ENCODE data around the gene FBLN2.

The FBLN2 gene

DNA sequence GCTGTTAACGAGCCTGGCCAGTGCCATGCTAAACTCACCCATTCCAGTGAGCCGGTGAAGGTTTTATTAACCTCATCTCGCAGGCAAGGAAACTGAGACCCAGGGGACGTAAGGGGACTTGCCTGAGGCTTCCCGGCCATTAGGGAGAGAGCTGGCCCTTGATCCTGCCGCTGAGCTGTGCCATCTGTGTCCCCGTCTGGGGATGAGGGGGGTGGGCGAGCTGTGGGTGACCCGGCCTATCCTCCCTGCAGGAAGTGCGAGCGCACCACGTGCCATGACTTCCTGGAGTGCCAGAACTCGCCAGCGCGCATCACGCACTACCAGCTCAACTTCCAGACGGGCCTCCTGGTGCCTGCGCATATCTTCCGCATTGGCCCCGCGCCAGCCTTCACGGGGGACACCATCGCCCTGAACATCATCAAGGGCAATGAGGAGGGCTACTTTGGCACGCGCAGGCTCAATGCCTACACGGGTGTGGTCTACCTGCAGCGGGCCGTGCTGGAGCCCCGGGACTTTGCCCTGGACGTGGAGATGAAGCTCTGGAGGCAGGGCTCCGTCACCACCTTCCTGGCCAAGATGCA, 88.5 kb downstream of the FBLN2 start:
- POLR2A ChIA-PET = interaction anchor here (1.1 kb wide), 1 partner anchor 10 kb away, joined by 3 read pairs; no protein-coding TSS in a partner anchor
- no peak for DNase-seq
- WGBS (ENCODE audit: insufficient coverage) = 87% methylated on average over 31 of the region's 31 CpGs

DNA sequence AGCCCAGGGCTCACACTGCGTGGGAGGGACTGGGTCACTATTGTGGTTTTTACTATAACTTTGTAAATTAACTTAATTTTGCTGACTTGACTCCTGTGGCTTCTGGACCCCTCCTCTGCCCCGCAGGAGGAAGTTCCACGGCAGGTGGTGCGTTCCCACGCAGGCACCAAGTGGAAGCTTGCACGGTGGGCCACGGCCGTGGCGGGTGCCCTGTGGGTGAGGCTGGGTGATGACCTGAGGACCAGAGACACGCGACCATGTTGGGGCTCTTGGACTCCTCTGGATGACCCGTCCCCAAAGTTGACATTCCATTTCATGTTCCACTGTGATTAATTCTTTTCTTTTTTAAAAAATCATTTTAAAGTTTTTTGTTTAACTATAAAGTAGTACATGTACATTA, 89.0 kb downstream of the FBLN2 start:
- H3K36me3 ChIP-seq (ENCODE audit: control insufficient read depth in 4 of 4, insufficient read depth in 4 of 4, low read length in 3 of 4) = no peaks in the 10 kb centered on the region
- no peak for DNase-seq
- ChIA-PET POLR2A (interaction anchor here (1.1 kb wide), 1 partner anchor 10 kb away, joined by 3 read pairs; no protein-coding TSS in a partner anchor), CTCF (interaction anchor here (4.8 kb wide), 1 partner anchor 10 kb away, joined by 56 read pairs; no protein-coding TSS in a partner anchor)
- no peak overlapping the region for H3K4me3 ChIP-seq (ENCODE audit: control insufficient read depth in 1 of 7, extremely low read depth in 1 of 7, insufficient read depth in 4 of 7, low read depth in 2 of 7, low read length in 6 of 7)
- H3K27me3 ChIP-seq (replicated peaks in 2 of 5; ENCODE audit: control insufficient read depth in 4 of 5, insufficient read depth in 5 of 5, low read length in 4 of 5) = no peaks in the 10 kb centered on the region
- H3K27ac ChIP-seq (ENCODE audit: insufficient read depth in 1 of 2, low read depth in 1 of 2, low read length in 2 of 2, poor library complexity in 1 of 2, severe bottlenecking in 2 of 2) = no peak overlapping the region
- H3K4me1 ChIP-seq (ENCODE audit: control extremely low read depth in 1 of 4, control insufficient read depth in 4 of 4, insufficient read depth in 4 of 4, low read length in 3 of 4) = peaks cover 0 to 4% (median 0%) of the 10 kb centered on the region in 4 experiments
- WGBS (ENCODE audit: insufficient coverage) = 13% methylated on average over 4 of the region's 12 CpGs
- H3K9me3 ChIP-seq (ENCODE audit: control extremely low read depth in 1 of 5, control insufficient read depth in 4 of 5, insufficient read depth in 2 of 5, low read depth in 1 of 5, low read length in 4 of 5) = no peaks in the 10 kb centered on the region

More for the DNA sequence above, 88.5 kb downstream of the FBLN2 start:
- Histone ChIP-seq H3K4me1 (ENCODE audit: control extremely low read depth in 1 of 4, control insufficient read depth in 4 of 4, insufficient read depth in 4 of 4, low read length in 3 of 4) (peaks cover 0 to 4% (median 0%) of the 10 kb centered on the region in 4 experiments), H3K36me3 (ENCODE audit: control insufficient read depth in 4 of 4, insufficient read depth in 4 of 4, low read length in 3 of 4) (no peaks in the 10 kb centered on the region), H3K27me3 (replicated peaks in 2 of 5; ENCODE audit: control insufficient read depth in 4 of 5, insufficient read depth in 5 of 5, low read length in 4 of 5) (no peaks in the 10 kb centered on the region), H3K9me3 (ENCODE audit: control extremely low read depth in 1 of 5, control insufficient read depth in 4 of 5, insufficient read depth in 2 of 5, low read depth in 1 of 5, low read length in 4 of 5) (no peaks in the 10 kb centered on the region), H3K4me3 (ENCODE audit: control insufficient read depth in 1 of 7, extremely low read depth in 1 of 7, insufficient read depth in 4 of 7, low read depth in 2 of 7, low read length in 6 of 7) (no peak overlapping the region), H3K27ac (ENCODE audit: insufficient read depth in 1 of 2, low read depth in 1 of 2, low read length in 2 of 2, poor library complexity in 1 of 2, severe bottlenecking in 2 of 2) (no peak overlapping the region)
- CTCF ChIA-PET = interaction anchor here (1.2 to 4.8 kb wide), 2 partner anchors 11 to 138 kb away, joined by 4 to 56 read pairs; no protein-coding TSS in a partner anchor

DNA sequence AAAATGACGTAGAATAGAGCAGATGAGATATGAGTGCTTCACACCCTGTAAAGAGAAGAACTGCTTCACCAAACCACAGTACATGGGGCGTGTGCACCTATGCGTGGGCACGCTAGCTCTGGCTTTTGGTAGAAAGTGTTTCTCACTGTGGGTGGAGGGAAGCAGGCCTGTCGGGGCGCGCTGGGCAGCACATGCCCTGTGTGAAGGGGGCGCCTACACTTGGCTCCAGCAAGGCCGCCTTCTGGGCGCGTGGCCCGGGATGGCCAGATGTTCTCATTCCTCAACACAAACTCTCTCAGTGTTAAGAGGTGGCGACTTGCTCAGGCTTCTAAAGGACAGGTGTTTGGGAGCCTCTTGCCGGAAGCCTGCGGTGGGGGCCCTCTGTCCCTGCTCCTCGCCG, 90.0 kb downstream of the FBLN2 start:
- DNase-seq = no peak
- ChIA-PET POLR2A (no interaction called here), CTCF (interaction anchor here (1.1 to 22.6 kb wide), 2 partner anchors 9 to 139 kb away, joined by 3 to 422 read pairs; no protein-coding TSS in a partner anchor)
- Histone ChIP-seq H3K36me3 (ENCODE audit: control insufficient read depth in 4 of 4, insufficient read depth in 4 of 4, low read length in 3 of 4) (no peaks in the 10 kb centered on the region), H3K4me1 (ENCODE audit: control extremely low read depth in 1 of 4, control insufficient read depth in 4 of 4, insufficient read depth in 4 of 4, low read length in 3 of 4) (peaks cover 0 to 4% (median 0%) of the 10 kb centered on the region in 4 experiments), H3K4me3 (ENCODE audit: control insufficient read depth in 1 of 7, extremely low read depth in 1 of 7, insufficient read depth in 4 of 7, low read depth in 2 of 7, low read length in 6 of 7) (no peak overlapping the region), H3K9me3 (ENCODE audit: control extremely low read depth in 1 of 5, control insufficient read depth in 4 of 5, insufficient read depth in 2 of 5, low read depth in 1 of 5, low read length in 4 of 5) (no peaks in the 10 kb centered on the region), H3K27ac (ENCODE audit: insufficient read depth in 1 of 2, low read depth in 1 of 2, low read length in 2 of 2, poor library complexity in 1 of 2, severe bottlenecking in 2 of 2) (no peak overlapping the region), H3K27me3 (replicated peaks in 2 of 5; ENCODE audit: control insufficient read depth in 4 of 5, insufficient read depth in 5 of 5, low read length in 4 of 5) (no peaks in the 10 kb centered on the region)
- WGBS (ENCODE audit: insufficient coverage) = 94% methylated on average over 17 of the region's 17 CpGs

DNA sequence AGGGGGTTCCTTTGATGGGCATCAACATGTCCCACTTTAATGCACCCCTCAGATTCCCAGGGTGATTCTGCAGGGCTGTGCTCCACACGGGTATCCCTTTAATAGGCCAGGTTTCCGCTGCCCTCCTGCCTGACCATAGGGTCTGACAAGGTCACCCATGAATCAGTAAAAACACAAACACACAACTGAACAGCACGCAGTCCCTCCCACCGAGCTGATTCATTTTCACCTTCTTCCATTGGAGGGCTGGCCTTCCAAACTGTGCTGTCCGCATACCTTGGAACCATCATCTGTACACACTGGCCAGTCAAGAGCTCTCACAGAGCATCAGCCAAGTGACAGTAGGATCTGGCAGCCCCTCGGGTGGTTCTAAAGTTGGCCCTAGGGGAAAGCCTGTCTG, 93.7 kb downstream of the FBLN2 start:
- ChIA-PET CTCF (interaction anchor here (0.6 to 22.6 kb wide), 3 partner anchors 143 to 560 kb away, joined by 3 to 422 read pairs (median 3); no protein-coding TSS in a partner anchor), POLR2A (no interaction called here)
- 100% methylated on average over 6 of the region's 6 CpGs for WGBS (ENCODE audit: insufficient coverage)
- peaks cover 0 to 14% (median 10%) of the 10 kb centered on the region in 4 experiments for H3K4me1 ChIP-seq (ENCODE audit: control extremely low read depth in 1 of 4, control insufficient read depth in 4 of 4, insufficient read depth in 4 of 4, low read length in 3 of 4)
- DNase-seq = no peak
- no peaks in the 10 kb centered on the region for H3K27me3 ChIP-seq (replicated peaks in 2 of 5; ENCODE audit: control insufficient read depth in 4 of 5, insufficient read depth in 5 of 5, low read length in 4 of 5)
- H3K36me3 ChIP-seq (ENCODE audit: control insufficient read depth in 4 of 4, insufficient read depth in 4 of 4, low read length in 3 of 4) = no peaks in the 10 kb centered on the region
- H3K27ac ChIP-seq (ENCODE audit: insufficient read depth in 1 of 2, low read depth in 1 of 2, low read length in 2 of 2, poor library complexity in 1 of 2, severe bottlenecking in 2 of 2) = no peak overlapping the region
- no peak overlapping the region for H3K4me3 ChIP-seq (ENCODE audit: control insufficient read depth in 1 of 7, extremely low read depth in 1 of 7, insufficient read depth in 4 of 7, low read depth in 2 of 7, low read length in 6 of 7)
- no peaks in the 10 kb centered on the region for H3K9me3 ChIP-seq (ENCODE audit: control extremely low read depth in 1 of 5, control insufficient read depth in 4 of 5, insufficient read depth in 2 of 5, low read depth in 1 of 5, low read length in 4 of 5)

DNA sequence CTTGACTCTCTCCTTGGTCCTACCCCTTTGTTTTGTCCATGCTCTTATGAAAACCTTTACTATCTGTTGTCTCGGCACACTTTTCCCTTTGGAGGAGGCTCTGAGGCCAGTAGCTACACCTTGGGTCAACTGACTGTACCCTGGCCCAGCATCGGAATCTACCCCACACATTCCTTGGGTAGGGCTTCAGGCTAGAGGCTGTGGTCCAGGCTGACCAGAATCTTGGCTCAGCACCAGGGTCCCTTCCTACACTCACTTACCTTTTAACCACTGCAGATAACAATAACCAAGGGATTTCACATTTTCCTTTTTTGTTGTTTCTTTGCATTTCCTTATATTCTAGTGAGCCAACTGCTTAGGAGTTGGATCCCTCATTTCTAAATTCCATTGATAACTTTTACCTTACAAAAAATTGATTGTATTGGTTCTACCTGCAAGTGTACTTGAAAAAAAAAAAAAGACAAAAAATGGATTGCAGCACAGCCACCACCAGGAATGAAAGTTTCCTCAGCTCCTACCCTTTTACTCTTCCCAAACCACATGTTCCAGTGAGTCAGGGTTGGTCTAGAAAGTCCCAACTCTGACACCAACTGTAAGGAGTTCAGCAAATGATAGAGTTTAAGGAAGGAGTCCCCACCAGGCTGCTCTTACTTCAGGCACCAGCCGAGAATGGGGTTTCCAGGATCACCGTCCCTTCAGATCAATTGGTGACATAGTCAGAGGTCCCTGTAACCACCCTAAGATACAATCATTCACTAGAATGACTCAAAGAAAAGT, 95.6 kb downstream of the FBLN2 start:
- Histone ChIP-seq H3K9me3 (ENCODE audit: control extremely low read depth in 1 of 5, control insufficient read depth in 4 of 5, insufficient read depth in 2 of 5, low read depth in 1 of 5, low read length in 4 of 5) (no peaks in the 10 kb centered on the region), H3K4me3 (ENCODE audit: control insufficient read depth in 1 of 7, extremely low read depth in 1 of 7, insufficient read depth in 4 of 7, low read depth in 2 of 7, low read length in 6 of 7) (no peak overlapping the region), H3K27me3 (replicated peaks in 2 of 5; ENCODE audit: control insufficient read depth in 4 of 5, insufficient read depth in 5 of 5, low read length in 4 of 5) (no peaks in the 10 kb centered on the region), H3K36me3 (ENCODE audit: control insufficient read depth in 4 of 4, insufficient read depth in 4 of 4, low read length in 3 of 4) (no peaks in the 10 kb centered on the region), H3K27ac (ENCODE audit: insufficient read depth in 1 of 2, low read depth in 1 of 2, low read length in 2 of 2, poor library complexity in 1 of 2, severe bottlenecking in 2 of 2) (no peak overlapping the region), H3K4me1 (ENCODE audit: control extremely low read depth in 1 of 4, control insufficient read depth in 4 of 4, insufficient read depth in 4 of 4, low read length in 3 of 4) (peaks cover 0 to 26% (median 19%) of the 10 kb centered on the region in 4 experiments)
- WGBS (ENCODE audit: insufficient coverage) = 100% methylated on average over 2 of the region's 4 CpGs
- CTCF ChIA-PET = interaction anchor here (2.8 to 22.6 kb wide), 3 partner anchors 9 to 145 kb away, joined by 10 to 422 read pairs (median 56); no protein-coding TSS in a partner anchor
- DNase-seq = no peak
- POLR2A ChIA-PET = no interaction called here

DNA sequence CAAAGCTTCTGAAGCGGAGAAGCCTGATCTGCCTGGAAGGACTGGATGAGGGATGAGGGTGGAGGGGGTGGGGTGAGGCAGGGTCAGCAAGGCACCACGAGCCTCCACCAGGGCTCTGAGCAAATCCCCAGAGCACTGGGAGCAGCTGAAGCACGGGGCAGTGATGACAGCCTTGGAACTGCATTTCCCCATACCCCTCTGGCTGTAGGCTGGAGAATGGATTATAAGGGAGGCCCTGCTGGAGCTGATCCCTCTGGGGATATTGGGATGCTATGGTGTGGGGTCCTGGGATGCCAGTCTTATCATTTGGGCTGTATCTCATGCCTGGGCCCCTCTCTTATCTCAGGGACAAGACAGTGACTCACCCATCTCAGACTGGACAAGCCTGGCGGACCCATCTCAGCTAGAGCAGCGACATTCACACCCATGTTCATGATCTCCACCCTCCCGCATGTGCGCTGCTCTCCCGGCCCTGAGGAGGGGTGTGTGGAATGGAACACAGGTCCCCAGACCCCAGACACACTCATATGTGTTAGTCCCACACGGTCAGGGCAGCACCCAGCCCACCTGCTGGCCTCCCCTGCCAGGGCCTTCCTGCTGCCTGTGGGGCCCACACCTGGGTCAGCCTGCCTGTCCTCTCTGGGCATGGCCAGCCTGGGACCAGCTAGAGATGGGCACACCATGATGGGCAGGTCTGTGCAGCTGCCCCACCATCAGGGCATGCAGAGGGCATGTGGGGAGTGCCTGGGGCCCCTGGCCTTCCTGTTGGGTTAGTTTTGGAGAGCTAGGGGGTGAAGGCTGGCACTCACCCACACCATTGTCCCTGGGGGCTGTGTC, 97.1 kb downstream of the FBLN2 start:
- DNase-seq = no peak
- H3K36me3 ChIP-seq (ENCODE audit: control insufficient read depth in 4 of 4, insufficient read depth in 4 of 4, low read length in 3 of 4) = no peaks in the 10 kb centered on the region
- peaks cover 0 to 35% (median 29%) of the 10 kb centered on the region in 4 experiments for H3K4me1 ChIP-seq (ENCODE audit: control extremely low read depth in 1 of 4, control insufficient read depth in 4 of 4, insufficient read depth in 4 of 4, low read length in 3 of 4)
- ChIA-PET CTCF (interaction anchor here (1.1 to 22.6 kb wide), 6 partner anchors 9 to 146 kb away, joined by 3 to 422 read pairs (median 20); no protein-coding TSS in a partner anchor), POLR2A (interaction anchor here (0.6 kb wide), 1 partner anchor 779 kb away, joined by 4 read pairs; no protein-coding TSS in a partner anchor)
- H3K27ac ChIP-seq (ENCODE audit: insufficient read depth in 1 of 2, low read depth in 1 of 2, low read length in 2 of 2, poor library complexity in 1 of 2, severe bottlenecking in 2 of 2) = no peak overlapping the region
- 94% methylated on average over 5 of the region's 9 CpGs for WGBS (ENCODE audit: insufficient coverage)
- peaks cover 0 to under 1% (median 0%) of the 10 kb centered on the region in 5 experiments for H3K27me3 ChIP-seq (replicated peaks in 2 of 5; ENCODE audit: control insufficient read depth in 4 of 5, insufficient read depth in 5 of 5, low read length in 4 of 5)
- no peak overlapping the region for H3K4me3 ChIP-seq (ENCODE audit: control insufficient read depth in 1 of 7, extremely low read depth in 1 of 7, insufficient read depth in 4 of 7, low read depth in 2 of 7, low read length in 6 of 7)
- no peaks in the 10 kb centered on the region for H3K9me3 ChIP-seq (ENCODE audit: control extremely low read depth in 1 of 5, control insufficient read depth in 4 of 5, insufficient read depth in 2 of 5, low read depth in 1 of 5, low read length in 4 of 5)
